ENCODE measurements around the gene ANKRD36C.
"Not testable (repeated sequence)": the region's sequence is repeated elsewhere in the genome, so short reads cannot be mapped to it uniquely, and the experiment has no call there.

ANKRD36C gene

GRCh38 chr2:95992520-95993272, 1.1 kb upstream of the ANKRD36C start:
- DNase-seq = peak; percentile 71

- peak; percentile 28 for DNase-seq
Observed at GRCh38 chr2:95992102-95992501, 478 bp upstream of the ANKRD36C start.

GRCh38 chr2:95990884-95991283, 740 bp downstream of the ANKRD36C start:
- DNase-seq = not testable (repeated sequence)

GRCh38 chr2:95951662-95952061, 40.0 kb downstream of the ANKRD36C start:
- not testable (repeated sequence) for DNase-seq

GRCh38 chr2:95948039-95948438, 43.6 kb downstream of the ANKRD36C start:
- DNase-seq = not testable (repeated sequence)

- DNase-seq = not testable (repeated sequence)
Observed at GRCh38 chr2:95939947-95940346, 51.7 kb downstream of the ANKRD36C start.

GRCh38 chr2:95930740-95931139, 60.9 kb downstream of the ANKRD36C start:
- not testable (repeated sequence) for DNase-seq

- DNase-seq = not testable (repeated sequence)
Observed at GRCh38 chr2:95917007-95917406, 74.6 kb downstream of the ANKRD36C start.

- not testable (repeated sequence) for DNase-seq
Observed at GRCh38 chr2:95915131-95915530, 76.5 kb downstream of the ANKRD36C start.

- not testable (repeated sequence) for DNase-seq
Observed at GRCh38 chr2:95911431-95911830, 80.2 kb downstream of the ANKRD36C start.

- DNase-seq = not testable (repeated sequence)
Observed at GRCh38 chr2:95894443-95894842, 97.2 kb downstream of the ANKRD36C start.

- DNase-seq = not testable (repeated sequence)
Observed at GRCh38 chr2:95867929-95868328, 123.7 kb downstream of the ANKRD36C start.

- not testable (repeated sequence) for DNase-seq
Observed at GRCh38 chr2:95867047-95867677, 124.5 kb downstream of the ANKRD36C start.

- not testable (repeated sequence) for DNase-seq
Observed at GRCh38 chr2:95862121-95862520, 129.5 kb downstream of the ANKRD36C start.

GRCh38 chr2:95836151-95836550, 155.5 kb downstream of the ANKRD36C start:
- DNase-seq = no peak

GRCh38 chr2:95834077-95835013, 157.3 kb downstream of the ANKRD36C start:
- not testable (repeated sequence) for DNase-seq

- DNase-seq = not testable (repeated sequence)
Observed at GRCh38 chr2:95824218-95824617, 167.4 kb downstream of the ANKRD36C start.

GRCh38 chr2:95817521-95817920, 174.1 kb downstream of the ANKRD36C start:
- not testable (repeated sequence) for DNase-seq

- DNase-seq = not testable (repeated sequence)
Observed at GRCh38 chr2:95813311-95813710, 178.3 kb downstream of the ANKRD36C start.

GRCh38 chr2:95799892-95800291, 191.7 kb downstream of the ANKRD36C start:
- no peak for DNase-seq

GRCh38 chr2:95799147-95799889, 192.3 kb downstream of the ANKRD36C start:
- not testable (repeated sequence) for DNase-seq
